RPMI8226 (cell line): ENCODE measurements around the gene NELFB.
"Not testable (repeated sequence)": the region's sequence is repeated elsewhere in the genome, so short reads cannot be mapped to it uniquely, and the experiment has no call there.

ENCODE experiments used
- DNase-seq: peaks from one replicate; pipeline ENCODE4 v3.0.0-alpha.2; 2015

The NELFB gene

DNA sequence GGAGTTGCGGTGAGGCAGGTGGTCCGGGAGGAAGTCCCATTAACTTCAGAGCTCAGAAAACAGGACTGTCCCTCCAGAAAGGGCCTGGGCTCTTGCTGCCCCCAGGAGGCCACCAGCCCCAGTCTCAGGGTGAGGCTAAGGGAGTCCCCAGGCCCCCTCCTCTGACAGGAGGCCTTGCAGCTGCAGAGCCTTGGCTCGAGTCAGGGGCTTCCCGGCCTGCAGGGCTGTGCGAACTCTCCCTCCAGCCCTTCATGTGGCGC, 7.3 kb upstream of the NELFB start:
- DNase-seq, result no peak

DNA sequence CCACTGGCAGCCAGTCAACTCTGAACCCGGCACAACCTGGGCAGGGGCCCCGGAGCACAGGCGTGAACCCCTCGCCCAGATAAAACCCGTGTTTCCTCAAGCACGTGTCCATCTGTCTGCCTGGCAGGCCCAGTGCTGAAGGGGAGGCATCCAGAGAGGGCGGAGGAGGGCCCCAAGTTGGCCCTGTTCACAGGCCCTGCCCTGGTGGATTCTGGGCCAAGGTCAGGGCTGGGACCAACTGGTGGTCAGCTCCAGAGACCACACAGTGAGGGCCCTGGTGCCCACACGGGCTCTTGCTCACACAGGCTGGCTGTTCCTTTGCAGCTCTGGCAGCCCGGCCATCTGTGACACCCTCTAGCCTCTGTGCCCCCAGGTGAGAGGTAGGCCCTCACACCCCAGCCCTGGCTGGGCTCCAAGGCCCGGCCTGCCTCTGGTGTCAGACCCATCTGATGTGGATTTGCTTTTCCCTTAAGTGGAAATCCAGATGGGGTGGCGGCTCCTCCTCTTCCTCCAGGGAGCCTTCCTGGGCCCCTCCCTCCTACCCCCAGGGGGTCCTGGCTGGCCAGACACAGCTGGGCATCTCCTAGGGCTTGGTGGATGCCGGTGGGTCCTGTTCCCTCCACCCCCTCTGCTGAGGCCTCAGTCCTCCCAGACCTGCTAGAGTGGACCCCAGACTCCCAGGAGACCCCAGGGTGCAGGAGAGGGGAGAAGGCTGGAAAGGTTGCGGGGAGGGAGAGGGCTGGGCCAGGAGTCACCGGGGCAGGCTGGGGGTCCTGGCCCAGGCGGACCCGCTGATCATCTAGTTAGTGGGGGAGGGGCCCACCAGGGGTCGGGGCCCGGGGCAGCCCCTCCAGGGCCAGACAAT, 4.6 kb upstream of the NELFB start:
- no peak for DNase-seq

DNA sequence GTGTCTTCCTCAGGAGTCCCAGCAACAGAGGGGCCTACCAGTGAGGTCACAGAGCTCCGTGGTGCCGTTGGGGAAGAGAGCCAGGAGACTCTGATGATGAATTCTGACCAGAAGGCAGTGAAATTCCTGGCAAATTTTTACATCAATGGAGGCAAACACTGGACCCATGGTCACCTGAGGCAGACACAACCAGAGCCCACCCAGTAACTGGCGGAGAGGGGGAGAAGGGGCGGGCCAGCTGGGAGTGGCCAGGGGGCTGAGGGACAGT, 4.0 kb upstream of the NELFB start, which contains the start of gene STPG3:
Gene STPG3, plus strand, starts transcription at position 93 of the 268 bp plus-strand sequence. Its CDS starts 1 bp downstream, at position 94.
- DNase-seq, result no peak

DNA sequence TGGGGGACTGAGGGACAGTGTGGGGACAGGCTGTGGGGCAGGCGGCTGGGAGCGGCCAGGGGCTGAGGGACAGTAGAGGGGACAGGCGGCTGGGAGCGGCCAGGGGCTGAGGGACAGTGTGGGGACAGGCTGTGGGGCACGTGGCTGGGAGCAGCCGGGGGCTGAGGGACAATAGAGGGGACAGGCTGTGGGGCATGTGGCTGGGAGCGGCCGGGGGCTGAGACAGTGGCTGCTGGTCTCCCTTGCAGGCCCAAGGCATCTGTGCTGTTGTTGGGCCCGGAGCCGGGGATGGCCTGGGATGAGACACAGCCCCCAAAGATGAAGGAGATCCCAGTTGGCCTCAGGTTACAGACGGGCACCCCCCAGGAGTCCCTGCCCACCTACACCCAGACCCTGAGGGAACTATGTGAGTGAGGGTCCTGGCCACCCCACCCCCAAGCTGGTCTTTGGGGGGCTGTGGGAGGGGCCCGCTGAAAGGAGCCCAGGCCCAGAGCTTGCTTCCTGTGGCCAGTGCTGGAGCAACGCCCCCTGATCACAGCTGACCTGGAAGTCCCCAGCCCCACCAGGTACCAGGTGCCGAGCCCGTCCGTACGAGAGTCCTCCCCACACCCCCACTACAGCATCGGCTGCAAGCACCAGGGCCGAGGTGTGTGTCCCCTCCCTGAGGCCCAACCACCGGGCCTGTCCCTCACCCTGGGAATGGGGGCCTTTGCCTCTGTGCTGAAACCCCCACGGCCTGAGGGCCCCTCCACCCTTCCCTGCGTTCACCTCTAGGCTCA, 3.4 kb upstream of the NELFB start:
- no peak for DNase-seq

DNA sequence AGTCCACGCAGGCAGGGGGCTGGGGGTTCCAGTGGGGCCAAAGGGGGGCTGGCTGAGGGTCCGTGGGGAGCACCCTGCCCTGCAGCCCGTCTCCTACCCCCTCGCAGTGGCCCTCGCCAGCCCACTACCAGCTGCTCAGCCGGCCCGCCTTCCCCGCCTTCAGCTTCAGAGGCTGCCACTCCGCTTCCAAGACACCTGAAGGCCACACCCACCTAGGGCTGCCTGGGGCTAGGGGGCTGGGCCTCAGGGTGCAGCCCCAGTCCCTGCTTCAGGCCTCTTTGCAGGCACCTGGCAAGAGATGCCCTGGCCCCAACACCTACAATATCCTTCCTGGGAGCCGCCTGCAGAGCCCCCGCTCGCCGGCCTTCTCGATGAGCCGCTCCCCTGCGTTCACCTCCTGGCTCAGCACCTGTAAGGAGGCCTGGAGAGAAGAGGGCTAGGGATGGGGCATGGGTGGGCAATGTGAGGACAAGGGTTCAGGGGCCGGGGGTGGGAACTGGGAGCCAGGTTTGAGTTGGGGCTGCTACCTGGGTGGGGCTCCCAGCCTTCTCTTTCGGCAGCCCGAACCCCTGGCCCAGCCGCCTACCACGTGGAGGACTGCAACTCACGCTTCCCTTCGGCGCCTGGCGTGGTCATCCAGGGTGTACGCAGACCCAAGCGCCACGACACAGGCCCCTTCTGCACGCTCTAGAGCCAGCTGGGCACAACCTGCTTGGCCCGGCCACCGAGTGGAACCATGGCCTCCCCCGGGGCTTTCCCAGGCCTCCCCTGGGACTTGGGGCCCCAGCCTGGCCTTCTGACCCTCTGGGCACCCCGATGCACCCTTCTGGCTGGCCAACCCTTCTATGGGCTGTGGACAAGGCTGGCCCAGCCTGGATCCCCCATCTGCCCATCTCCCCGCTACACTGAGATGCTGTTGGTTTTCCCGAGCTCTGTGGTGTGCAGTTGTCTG, 2.3 kb upstream of the NELFB start:
- no peak for DNase-seq

DNA sequence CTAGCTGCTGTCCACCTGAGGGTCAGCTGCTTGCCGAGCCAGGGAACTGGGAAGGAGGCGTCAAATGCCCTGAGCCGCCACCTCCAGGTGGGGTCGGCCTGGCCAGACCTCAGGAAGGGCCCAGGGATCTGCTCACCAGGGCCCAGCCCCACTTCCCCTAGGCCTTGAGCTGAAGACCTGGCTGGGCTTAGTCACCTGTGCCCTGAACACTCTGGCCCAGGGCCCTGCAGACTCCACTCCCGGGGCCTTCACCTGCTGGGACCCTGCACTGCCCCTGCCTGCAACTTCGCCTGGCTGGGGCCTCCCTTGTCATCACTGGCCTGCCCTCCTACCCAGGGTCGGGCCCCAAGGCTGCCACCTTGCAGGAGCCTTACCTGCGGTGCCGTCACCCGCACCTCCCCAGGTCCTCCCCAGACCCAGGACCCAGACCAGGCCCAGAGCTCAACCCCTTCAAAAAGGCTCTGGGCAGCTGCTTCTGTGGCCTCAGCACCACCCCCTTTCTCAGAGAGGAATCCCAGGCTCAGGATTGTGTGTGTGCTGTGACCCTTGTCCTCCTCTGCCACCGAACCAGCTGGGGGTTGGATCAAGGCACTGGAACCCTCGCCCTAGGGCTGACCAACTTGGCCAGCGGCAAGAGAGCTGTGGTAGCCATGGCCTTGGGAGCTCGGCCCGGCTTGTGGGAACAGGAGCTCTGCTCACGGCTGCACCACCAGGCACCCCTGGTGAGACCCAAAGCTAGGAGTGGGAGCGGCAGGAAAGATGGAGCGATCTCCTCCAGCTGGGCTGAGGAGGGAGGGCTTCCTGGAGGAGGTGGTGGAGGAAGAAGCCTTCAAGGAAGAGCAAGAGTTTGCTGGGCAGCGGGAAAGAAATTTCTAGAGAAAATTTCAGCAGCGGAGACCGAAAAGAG, 1.2 kb upstream of the NELFB start:
- DNase-seq, result peak; percentile 9

DNA sequence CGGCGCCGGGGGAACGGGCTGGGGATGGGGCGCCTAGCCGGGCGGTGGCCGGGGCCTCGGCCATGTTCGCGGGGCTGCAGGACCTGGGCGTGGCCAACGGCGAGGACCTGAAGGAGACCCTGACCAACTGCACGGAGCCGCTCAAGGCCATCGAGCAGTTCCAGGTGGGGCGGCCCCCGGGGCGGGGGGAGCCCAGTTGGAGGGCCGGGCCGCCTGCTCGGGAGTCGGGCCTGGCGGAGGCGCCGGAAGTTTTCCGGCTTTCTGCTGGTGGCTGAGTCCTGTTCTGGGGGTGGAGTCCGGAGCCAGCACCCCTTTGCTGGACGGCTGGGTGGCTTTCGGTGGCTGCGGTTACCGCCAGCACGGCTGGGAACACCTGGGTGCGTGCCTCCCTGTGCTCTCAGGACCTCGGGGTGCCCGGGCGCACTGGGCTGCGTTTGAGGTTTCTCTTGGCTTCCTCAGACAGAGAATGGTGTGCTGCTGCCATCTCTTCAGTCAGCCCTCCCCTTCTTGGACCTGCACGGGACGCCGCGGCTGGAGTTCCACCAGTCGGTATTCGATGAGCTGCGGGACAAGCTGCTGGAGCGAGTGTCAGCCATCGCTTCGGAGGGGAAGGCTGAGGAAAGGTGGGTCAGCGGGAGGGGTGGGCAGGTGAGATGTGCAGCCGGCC, 454 bp downstream of the NELFB start:
- DNase-seq, result peak; percentile 75

DNA sequence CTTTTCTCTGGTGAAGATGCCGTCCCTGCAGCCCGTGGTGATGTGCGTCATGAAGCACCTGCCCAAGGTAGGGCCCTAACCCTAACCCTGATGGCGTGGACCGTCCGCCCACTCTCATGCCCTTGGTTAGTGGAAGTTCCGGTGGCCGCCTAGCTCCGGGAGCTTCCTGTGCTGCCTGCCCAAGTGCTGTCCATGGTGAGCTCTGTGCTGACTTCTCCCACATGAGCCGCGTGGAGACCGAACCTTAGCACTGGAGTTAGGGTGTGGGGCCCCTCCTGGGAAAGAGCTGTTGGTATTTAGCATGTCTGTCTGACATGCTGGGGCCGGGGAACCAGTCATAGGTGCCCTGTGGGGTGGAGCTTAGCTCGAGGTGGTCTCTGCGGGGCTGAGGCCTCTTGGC, 1.2 kb downstream of the NELFB start:
- no peak for DNase-seq

DNA sequence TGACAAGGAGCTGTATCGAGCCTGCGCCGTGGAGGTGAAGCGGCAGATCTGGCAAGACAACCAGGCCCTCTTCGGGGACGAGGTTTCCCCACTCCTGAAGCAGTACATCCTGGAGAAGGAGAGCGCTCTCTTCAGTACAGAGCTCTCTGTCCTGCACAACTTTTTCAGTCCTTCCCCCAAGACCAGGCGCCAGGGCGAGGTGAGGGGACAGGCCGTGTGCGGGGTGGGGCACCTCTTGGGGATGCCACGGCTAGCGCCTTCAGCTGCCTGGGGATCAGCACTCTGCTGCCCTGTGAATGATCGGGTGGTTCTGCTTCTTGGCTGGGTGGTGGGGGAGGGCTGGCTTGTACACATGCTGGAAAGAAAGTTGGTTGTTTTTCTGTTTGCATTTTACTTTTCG, 1.7 kb downstream of the NELFB start:
- DNase-seq, result peak; percentile 15

DNA sequence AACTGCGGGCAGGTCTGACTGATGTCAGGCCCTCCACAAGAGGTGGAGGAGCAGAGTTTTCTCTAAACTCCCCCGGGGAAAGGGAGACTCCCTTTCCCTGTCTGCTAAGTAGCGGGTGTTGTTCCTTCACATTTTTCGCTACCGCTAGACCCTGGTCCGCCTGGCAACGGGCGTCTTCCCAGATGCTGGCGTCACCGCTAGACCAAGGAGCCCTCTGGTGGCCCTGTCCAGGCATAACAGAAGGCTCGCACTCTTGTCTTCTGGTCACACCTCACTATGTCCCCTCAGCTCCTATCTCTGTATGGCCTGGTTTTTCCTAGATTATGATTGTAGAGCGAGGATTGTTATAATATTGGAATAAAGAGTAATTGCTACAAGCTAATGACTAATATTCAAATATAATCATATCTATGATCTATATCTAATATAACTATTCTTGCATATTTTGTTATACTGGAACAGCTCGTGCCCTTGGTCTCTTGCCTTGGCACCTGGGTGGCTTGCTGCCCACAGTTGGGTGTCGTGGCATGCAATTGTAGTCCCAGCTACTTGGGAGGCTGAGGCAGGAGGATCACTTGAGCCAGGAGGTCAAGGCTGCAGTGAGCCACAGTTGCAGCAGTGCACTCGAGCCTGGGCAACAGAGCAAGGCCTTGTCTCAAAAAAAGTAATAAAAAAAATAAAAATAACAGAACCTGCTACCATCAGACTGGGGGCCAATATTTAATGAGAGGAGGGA, 7.2 kb downstream of the NELFB start:
- DNase-seq, result not testable (repeated sequence)

DNA sequence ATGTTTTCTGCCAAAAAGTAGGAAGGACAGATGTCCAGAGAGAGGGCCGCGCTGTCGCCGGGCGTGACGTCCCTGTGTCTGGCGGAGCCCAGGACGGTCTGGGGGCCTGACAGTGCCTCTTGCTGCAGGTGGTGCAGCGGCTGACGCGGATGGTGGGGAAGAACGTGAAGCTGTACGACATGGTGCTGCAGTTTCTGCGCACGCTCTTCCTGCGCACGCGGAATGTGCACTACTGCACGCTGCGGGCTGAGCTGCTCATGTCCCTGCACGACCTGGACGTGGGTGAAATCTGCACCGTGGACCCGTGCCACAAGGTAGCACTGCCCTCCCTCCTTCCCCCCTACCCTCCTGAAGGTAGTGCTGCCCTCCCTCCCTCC, 7.8 kb downstream of the NELFB start:
- DNase-seq, result no peak

DNA sequence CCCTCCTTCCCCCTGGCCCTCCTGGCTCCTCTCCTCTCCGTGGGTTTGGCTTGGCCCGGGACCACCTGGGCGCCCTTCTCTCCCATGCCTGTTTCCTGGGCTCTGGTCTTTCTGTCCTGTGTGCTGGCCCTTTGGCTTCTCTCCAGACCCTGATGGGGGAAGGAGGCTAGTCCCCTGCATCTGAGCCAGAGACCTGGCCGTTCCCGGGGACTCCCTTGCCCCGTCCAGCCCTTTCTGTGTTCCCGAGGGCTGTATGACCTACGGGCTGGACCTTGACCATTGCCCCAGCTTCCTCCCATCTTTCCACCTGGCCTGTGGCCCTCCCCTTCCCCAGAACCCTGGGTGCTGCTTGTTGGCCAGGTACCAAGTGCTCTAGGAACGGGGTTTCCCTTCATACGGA, 8.4 kb downstream of the NELFB start:
- DNase-seq, result no peak

DNA sequence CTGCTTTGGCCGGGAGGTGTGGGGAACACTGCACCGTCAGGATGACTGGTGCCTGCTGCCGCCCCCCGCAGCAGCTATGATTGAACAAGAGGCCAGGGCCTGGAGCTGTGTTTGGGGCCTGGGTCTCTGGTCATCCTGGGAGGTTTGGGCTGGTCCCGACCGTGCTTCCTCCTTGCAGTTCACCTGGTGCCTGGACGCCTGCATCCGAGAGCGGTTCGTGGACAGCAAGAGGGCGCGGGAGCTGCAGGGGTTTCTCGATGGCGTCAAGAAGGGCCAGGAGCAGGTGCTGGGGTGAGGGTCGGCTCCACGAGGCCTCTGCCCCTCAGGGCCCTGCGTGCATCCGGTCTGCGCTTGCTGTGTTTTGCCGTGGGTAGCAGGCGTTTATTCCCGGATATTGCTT, 8.9 kb downstream of the NELFB start:
- DNase-seq, result no peak

DNA sequence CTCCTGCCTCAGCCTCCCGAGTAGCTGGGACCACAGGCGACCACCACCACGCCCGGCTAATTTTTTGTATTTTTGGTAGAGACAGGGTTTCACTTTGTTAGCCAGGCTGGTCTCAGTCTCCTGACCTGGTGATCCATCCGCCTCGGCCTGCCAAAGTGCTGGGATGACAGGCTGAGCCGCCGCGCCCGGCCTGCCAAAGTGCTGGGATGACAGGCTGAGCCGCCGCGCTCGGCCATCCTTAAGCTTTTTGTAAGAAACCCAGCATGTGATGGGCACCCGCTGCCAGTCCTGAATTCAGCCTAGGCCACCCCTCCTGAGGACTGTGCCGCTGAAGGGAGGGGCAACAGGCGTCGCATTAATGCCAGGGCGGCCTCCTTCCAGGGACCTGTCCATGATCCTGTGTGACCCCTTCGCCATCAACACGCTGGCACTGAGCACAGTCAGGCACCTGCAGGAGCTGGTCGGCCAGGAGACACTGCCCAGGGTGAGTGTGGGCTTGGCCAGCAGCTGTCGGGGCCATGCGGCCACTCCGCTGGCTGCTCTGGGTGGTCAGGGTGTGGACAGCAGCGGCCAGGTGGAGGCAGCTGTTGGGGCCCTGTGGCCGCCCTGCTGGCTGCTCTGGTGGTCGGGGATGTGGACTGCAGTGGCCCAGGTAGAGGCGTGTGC, 10.5 kb downstream of the NELFB start:
- DNase-seq, result no peak

DNA sequence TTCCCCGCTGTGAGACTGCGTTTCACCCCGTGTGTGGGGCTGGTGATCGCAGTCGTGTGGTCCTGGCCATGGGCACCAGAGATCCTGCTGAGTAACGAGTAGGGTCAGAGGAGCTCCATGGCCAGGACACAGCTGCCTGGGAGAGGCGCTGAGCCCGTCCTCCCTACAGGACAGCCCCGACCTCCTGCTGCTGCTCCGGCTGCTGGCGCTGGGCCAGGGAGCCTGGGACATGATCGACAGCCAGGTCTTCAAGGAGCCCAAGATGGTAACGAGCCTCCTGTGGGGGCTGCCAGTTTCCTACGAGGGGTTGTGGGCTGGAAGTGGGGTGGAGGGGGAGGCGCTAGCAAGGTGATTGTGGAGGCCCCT, 11.0 kb downstream of the NELFB start:
- DNase-seq, result no peak

DNA sequence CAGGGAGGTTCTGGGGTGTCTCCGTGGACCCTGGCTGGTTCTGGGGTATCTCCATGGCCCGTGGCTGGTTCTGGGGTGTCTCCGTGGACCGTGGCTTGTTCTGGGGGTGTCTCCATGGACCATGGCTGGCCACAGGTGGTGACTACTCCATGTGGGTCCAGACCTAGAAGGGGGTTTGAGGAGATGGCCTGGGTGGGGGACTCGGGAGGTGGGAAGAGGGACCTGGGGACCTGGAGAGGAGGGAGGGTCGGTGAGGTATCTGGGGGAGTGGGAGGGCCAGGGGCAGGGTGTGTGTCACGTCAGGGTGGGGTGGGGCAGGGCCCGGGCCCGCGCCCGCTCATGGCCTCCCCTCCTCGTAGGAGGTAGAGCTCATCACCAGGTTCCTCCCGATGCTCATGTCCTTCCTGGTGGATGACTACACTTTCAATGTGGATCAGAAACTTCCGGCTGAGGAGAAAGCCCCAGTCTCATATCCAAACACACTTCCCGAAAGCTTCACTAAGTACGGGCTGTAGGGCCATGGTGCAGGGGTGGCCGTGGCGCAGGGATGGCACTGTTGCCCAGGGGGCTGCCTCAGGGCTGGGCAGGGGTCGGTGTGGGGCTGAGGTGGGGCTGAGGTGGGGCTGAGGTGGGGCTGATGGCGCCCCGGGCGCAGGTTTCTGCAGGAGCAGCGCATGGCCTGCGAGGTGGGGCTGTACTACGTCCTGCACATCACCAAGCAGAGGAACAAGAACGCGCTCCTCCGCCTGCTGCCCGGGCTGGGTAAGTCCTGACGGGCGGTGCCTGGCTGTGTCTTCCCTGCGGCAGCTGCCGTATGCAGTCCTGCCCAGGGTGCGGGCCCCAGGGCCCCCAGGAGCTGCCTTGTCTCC, 11.7 kb downstream of the NELFB start:
- no peak for DNase-seq

DNA sequence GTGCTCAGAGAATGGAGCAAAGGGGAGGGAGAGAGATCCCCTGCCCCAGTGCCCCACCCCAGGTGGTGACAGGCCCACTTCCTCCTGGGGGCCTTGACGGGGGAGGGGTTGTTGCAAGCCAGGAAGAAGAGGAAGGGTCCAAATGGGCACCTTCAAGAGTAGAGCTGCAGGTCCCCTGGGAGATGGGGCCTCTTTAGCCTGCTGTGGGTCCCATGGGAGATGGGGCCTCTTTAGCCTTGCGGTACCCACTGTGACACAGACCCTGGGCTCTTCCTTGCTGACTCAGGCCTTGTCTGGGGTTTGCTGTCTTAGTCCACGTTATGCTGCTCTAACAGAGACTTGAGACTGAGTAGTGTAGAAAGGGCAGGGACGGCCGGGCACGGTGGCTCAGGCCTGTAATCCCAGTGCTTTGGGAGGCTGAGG, 12.8 kb downstream of the NELFB start:
- no peak for DNase-seq

DNA sequence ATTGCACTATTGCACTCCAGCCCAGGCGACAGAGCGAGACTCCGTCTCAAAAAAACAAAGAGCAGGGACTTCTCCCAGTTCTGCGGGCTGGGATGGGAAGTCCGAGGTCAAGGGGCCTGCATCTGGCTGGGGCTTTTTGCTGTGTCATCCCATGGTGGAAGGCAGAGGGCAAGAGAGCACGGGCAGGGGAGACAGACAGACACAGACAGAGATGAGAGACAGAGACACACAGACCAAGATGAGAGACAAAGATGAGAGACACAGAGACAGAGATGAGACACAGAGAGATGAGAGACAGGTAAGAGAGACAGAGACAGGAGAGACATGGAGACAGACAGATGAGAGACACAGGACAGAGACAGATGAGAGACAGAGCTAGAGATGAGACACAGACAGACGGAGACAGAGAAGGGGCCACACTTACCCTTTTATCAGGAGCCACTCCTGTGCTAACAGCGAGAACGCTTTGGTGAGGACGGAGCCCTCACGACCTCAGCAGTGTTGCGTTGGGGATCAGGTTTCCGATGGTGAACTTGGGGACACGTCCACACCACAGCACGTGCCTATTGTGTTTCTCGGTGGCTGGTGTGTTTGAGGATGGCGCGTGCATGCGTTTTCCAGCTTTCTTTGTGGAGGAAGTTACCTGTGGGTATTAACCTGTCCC, 13.5 kb downstream of the NELFB start:
- no peak for DNase-seq

DNA sequence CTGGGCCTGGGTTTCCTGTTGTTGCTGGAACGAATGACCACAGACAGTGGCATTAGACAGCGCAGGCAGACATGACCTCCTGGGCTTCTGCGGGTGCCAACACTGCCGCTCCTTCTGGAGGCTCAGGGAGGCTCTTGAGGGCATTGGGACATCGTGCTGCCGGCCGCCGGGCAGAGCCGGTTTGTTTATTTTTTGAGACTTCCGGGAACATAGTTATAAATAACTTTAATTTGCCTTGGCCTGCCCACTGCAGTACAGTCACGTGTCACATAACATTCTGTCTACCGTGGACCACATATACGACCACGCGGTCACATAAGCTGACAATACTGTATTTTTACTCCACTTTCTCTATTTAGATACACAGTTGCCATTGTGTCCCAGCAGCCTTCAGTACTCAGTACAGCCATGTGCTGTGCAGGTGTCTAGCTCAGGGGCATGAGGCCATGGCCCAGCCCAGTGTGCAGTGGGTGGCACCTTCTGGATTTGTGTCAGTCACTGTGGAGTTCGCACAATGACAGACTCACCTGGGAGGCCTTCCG, 14.2 kb downstream of the NELFB start:
- no peak for DNase-seq
